Stimulated activated memory B cell treated with anti-CD40 and anti-IgM and Interleukin-4, amounts not matched to agents 10 μg/mL and 1 μg/mL and 100 μg/mL, for 72 hours (primary cell): ENCODE data around the gene FKBP9.
A peak's percentile ranks its signal among the peaks of the same experiment; 100 is the strongest.

ENCODE experiments used
- ATAC-seq: fragments of 150-1000 bp; cut with Tn5 transposase; 2 replicates; pipeline ENCODE4 v1.10.0; 2021
- H3K27ac Mint-ChIP-seq: one replicate; pipeline ENCODE4 v1.8.0; 2022; ENCODE audit warnings: mild to moderate bottlenecking, mixed read lengths
- H3K27me3 Mint-ChIP-seq: one replicate; pipeline ENCODE4 v1.8.0; 2022; ENCODE audit warnings: mixed read lengths
- H3K36me3 Mint-ChIP-seq: one replicate; pipeline ENCODE4 v1.8.0; 2022; ENCODE audit warnings: mixed read lengths
- H3K4me1 Mint-ChIP-seq: one replicate; pipeline ENCODE4 v1.8.0; 2022; ENCODE audit warnings: mixed read lengths
- H3K4me3 Mint-ChIP-seq: one replicate; pipeline ENCODE4 v1.8.0; 2022; ENCODE audit warnings: mild to moderate bottlenecking, moderate library complexity, mixed read lengths
- H3K9me3 Mint-ChIP-seq: one replicate; pipeline ENCODE4 v1.8.0; 2022; ENCODE audit warnings: mixed read lengths

FKBP9 gene

GRCh38 chr7:33024189-33024757 lies 67.0 kb downstream of the FKBP9 start:
- no peaks in the 10 kb centered on the region for H3K27me3 Mint-ChIP-seq
- H3K4me3 Mint-ChIP-seq: no peak overlapping the region

DNA sequence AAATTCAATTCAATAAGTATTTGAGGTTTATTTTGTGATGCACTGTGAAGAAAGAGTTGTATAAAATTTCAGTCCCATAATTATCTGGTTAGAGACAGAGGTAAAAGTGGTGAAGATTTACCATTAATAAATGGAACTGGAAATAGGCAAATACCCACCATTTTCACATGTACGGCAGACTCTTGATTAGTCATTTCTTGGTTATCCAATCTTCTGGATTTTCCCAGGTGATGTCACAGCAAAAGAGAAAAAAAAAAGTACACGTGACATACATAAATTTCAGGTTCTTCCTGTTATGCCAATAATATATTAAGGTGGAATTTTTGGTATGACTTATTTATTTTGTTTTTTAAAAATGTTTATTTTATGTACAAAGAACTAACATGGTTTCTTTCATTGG lies 78.5 kb downstream of the FKBP9 start:
- no peak for ATAC-seq
- Mint-ChIP-seq H3K36me3 (peaks cover 13% of the 10 kb centered on the region), H3K4me1 (peaks cover 42% of the 10 kb centered on the region), H3K4me3 (no peak overlapping the region), H3K27me3 (no peaks in the 10 kb centered on the region), H3K27ac (no peak overlapping the region), H3K9me3 (no peaks in the 10 kb centered on the region)

More at GRCh38 chr7:33024189-33024757, 67.0 kb downstream of the FKBP9 start:
- ATAC-seq: no peak
- Mint-ChIP-seq H3K9me3 (no peaks in the 10 kb centered on the region), H3K4me1 (no peaks in the 10 kb centered on the region), H3K27ac (no peak overlapping the region), H3K36me3 (peaks cover 18% of the 10 kb centered on the region)

- H3K27ac Mint-ChIP-seq: peak overlapping the region; percentile 49
- H3K9me3 Mint-ChIP-seq: no peaks in the 10 kb centered on the region
- H3K4me1 Mint-ChIP-seq: peaks cover 57% of the 10 kb centered on the region
These were observed 81.4 kb downstream of the FKBP9 start for GRCh38 chr7:33038639-33039038.

DNA sequence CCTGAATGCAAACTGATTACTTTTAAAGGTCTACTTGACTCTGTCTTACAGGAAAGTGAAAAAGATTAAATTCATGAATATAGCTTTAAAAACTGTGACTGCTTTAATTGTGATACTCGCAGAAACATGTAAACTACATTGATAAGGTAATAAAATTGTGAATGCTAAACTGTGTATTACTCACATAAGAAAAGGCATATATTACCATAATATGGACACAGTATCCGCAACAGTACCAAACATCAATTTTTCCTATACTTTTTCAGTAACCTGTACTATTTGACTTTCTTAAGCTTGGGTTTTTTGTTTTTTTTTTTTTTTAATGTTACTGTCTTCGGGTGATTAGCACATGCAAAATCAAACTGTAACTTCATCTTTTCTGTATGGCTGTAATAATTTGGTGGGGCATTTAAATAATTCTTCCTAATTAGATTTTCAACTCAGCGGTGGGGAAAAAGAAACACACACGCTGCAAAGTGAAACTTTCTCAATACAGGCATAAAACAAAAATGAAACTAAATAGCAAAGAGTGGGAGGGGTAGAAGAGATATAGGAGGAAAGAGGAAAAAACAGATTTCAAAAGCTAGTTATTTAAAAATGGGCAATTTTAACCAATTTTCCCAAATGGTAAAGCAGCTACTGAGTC lies 82.1 kb downstream of the FKBP9 start:
- H3K4me3 Mint-ChIP-seq: peak overlapping the region; percentile 80
- no peaks in the 10 kb centered on the region for H3K9me3 Mint-ChIP-seq
- no peak for ATAC-seq
- peaks cover 5% of the 10 kb centered on the region for H3K36me3 Mint-ChIP-seq
- H3K27me3 Mint-ChIP-seq: no peaks in the 10 kb centered on the region
- peak overlapping the region; percentile 49 for H3K27ac Mint-ChIP-seq
- H3K4me1 Mint-ChIP-seq: peaks cover 63% of the 10 kb centered on the region

More at GRCh38 chr7:33038639-33039038, 81.4 kb downstream of the FKBP9 start:
- Mint-ChIP-seq H3K4me3 (peak overlapping the region; percentile 18), H3K36me3 (peaks cover 8% of the 10 kb centered on the region), H3K27me3 (no peaks in the 10 kb centered on the region)
- ATAC-seq: no peak

DNA sequence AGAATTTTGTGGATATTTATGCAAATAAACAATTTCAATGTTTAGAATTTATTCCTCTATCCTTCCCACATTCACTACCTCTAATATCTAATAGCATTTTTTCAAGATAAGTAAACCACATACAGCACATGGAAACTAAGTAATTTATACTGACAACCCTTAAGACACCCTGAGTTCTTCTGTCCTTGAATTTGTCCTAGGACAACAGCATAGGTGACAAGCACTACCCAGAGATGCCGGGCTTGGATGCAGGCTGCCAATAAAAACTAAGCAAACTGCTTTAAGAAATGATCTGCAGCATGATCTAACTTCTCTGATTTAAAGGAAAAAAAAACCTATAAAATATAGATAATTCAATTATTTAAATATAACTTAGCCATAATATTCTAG lies 82.7 kb downstream of the FKBP9 start:
- Mint-ChIP-seq H3K27ac (peak overlapping the region; percentile 49), H3K4me1 (peaks cover 63% of the 10 kb centered on the region), H3K36me3 (peaks cover under 1% of the 10 kb centered on the region), H3K9me3 (no peaks in the 10 kb centered on the region), H3K4me3 (peak overlapping the region; percentile 80), H3K27me3 (no peaks in the 10 kb centered on the region)
- ATAC-seq: no peak

DNA sequence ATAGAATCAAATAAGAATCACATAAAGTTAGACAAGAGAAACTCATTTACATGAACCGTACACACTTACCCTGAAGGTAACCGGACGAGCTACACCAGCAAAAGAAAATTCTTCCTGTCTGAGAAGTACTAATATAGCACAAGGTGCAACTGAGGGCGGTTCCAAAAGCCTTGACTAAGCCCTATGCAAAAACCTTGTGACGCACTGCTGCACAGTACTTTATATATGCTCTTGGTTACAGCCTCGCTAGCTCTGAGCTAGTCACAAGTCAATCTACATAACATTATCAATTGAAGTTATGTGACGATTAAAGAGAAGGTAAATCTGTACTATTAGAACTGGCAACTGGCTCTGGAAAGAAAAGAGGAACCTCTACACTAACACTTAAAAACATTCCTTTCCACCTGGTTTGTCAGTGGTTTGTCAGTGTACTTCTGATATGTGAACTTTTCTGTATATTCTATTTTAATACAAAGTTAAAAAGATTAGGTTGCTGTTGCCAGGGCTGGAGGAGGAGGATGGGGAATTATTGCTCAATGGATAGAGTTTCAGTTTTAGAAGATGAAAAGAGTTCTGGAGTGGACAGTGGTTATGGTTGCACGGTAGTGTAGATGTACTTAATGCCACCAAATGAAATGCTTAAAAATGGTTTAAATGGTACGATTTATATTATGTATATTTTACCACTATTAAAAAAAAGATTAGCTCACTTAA lies 83.7 kb downstream of the FKBP9 start:
- no peaks in the 10 kb centered on the region for H3K27me3 Mint-ChIP-seq
- peak; percentile 97 for ATAC-seq
- H3K27ac Mint-ChIP-seq: peak overlapping the region; percentile 81
- H3K4me1 Mint-ChIP-seq: peaks cover 66% of the 10 kb centered on the region
- H3K4me3 Mint-ChIP-seq: peak overlapping the region; percentile 74
- no peaks in the 10 kb centered on the region for H3K9me3 Mint-ChIP-seq
- H3K36me3 Mint-ChIP-seq: no peaks in the 10 kb centered on the region

GRCh38 chr7:33041631-33042428 lies 84.6 kb downstream of the FKBP9 start:
- H3K27me3 Mint-ChIP-seq: no peaks in the 10 kb centered on the region
- H3K4me1 Mint-ChIP-seq: peaks cover 59% of the 10 kb centered on the region
- no peak overlapping the region for H3K4me3 Mint-ChIP-seq
- ATAC-seq: no peak
- peak overlapping the region; percentile 81 for H3K27ac Mint-ChIP-seq
- no peaks in the 10 kb centered on the region for H3K36me3 Mint-ChIP-seq
- no peaks in the 10 kb centered on the region for H3K9me3 Mint-ChIP-seq

DNA sequence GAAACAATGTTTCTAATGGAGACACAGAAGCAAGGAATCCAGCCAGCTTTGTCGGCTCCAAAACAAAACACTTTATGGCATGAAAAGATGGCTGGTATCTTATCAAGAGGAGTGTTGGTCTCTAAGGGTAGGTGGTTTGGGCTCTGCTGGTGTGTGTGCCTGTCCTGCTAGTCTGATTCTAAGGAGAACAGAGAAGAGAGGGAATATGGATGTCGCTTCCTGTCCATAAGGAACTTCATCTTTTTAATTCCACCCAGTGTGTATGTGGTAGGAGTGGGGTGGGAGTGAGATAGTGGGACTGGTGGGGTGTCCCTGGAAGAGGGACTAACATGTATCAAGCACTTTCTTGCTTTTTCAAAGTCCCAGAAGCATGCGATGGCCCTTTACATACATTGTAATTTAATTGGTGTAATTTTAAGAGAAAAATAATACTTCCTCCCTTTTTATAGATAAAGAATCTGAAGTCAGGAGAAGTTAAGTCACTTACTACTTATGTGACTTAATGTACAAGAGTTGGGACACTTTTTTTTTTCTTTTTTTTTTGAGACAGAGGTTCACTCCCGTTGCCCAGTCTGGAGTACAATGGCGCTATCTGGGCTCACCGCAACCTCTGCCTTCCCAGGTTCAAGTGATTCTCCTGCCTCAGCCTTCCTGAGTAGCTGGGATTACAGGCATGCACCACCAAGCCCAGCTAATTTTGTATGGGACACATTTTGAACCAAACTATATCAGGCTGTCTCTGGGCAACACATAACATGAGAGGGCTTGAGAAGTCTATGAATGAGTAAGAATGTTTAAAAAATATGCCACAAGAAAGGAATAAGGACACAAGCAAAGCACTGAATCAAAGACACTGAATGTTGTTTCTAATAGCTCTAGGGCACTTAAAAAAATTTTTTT lies 86.5 kb downstream of the FKBP9 start:
- Mint-ChIP-seq H3K36me3 (no peaks in the 10 kb centered on the region), H3K4me3 (no peak overlapping the region), H3K27me3 (no peaks in the 10 kb centered on the region), H3K4me1 (peaks cover 47% of the 10 kb centered on the region), H3K27ac (peak overlapping the region; percentile 51), H3K9me3 (no peaks in the 10 kb centered on the region)
- ATAC-seq: no peak

DNA sequence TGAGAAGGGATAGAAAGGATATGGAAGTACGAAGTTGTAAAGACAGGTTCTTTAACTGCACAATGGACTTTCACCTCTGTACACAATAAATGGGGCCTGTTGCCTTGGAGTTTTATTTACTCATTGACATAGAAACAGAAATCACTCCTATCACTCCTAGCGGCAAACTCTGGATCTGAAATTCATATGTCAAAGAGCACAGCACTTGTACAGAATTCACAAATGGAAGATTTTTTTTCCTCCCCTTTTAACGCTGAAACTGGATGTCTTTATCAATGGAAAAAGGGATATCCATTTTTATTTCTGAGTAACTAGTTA lies 87.1 kb downstream of the FKBP9 start:
- H3K36me3 Mint-ChIP-seq: no peaks in the 10 kb centered on the region
- H3K27ac Mint-ChIP-seq: peak overlapping the region; percentile 19
- no peaks in the 10 kb centered on the region for H3K9me3 Mint-ChIP-seq
- no peak overlapping the region for H3K4me3 Mint-ChIP-seq
- H3K27me3 Mint-ChIP-seq: no peaks in the 10 kb centered on the region
- ATAC-seq: no peak
- peaks cover 44% of the 10 kb centered on the region for H3K4me1 Mint-ChIP-seq

GRCh38 chr7:33044986-33045385 lies 87.7 kb downstream of the FKBP9 start:
- Mint-ChIP-seq H3K9me3 (no peaks in the 10 kb centered on the region), H3K4me3 (no peak overlapping the region), H3K27ac (peak overlapping the region; percentile 19), H3K4me1 (peaks cover 42% of the 10 kb centered on the region), H3K27me3 (no peaks in the 10 kb centered on the region), H3K36me3 (no peaks in the 10 kb centered on the region)
- peak; percentile 34 for ATAC-seq

- H3K27me3 Mint-ChIP-seq: no peaks in the 10 kb centered on the region
- peaks cover 53% of the 10 kb centered on the region for H3K4me1 Mint-ChIP-seq
- no peaks in the 10 kb centered on the region for H3K9me3 Mint-ChIP-seq
- no peak for ATAC-seq
- H3K4me3 Mint-ChIP-seq: no peak overlapping the region
- no peak overlapping the region for H3K27ac Mint-ChIP-seq
- H3K36me3 Mint-ChIP-seq: no peaks in the 10 kb centered on the region
These were observed 91.0 kb downstream of the FKBP9 start for GRCh38 chr7:33048257-33048656.

DNA sequence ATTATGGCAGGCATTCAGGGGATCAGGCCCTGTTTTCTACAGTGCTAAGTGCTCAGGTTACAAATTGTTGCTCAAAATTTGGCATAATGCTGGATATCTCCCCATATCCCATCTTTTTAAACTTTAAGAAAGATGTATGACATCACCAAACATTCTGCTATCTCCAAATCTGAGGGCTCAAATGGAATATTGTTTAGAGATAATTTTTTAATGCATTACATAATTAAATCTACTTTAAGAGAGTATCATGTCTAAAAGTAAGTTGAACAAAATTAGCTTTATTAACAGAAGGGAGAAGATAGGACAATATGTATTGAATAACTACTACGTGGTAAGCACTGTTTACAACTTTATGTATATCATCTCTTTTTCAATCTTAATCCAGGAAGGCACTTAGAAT lies 91.5 kb downstream of the FKBP9 start:
- Mint-ChIP-seq H3K4me1 (peaks cover 49% of the 10 kb centered on the region), H3K9me3 (no peaks in the 10 kb centered on the region), H3K36me3 (no peaks in the 10 kb centered on the region), H3K4me3 (no peak overlapping the region), H3K27me3 (no peaks in the 10 kb centered on the region), H3K27ac (no peak overlapping the region)
- no peak for ATAC-seq

DNA sequence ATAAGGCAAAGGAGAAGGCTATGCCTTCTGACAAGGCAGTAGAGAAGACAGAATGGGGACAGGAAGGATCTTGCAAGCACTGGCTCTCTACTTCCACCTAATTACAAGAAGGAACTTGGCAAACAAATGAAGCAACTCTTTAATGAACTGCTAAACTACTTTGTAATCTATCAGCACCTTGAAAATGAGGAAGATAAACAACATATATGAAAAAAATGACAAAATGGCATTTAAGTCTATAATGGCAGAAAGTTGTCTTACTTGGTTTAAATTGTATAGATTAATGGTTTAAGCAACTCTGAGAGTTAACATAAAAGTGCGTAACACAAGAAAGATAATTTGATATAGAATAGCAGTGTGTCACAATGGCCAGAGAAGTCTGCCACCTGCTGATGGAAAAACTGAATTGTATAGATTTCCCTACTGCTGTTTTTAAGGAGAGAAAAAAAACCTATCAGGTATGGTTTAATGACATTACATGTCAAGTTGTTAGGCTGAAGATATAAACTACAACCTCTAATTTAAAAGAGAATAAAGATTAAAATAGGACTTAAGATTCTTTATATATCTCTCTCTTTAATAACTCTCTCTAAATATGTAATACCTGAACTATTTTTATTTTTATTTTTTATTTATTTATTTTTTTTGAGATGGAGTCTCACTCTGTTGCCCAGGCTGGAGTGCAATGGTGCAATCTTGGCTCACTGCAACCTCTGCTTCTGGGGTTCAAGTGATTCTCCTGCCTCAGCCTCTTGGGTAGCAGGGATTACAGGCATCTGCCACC lies 93.5 kb downstream of the FKBP9 start:
- peak overlapping the region; percentile 71 for H3K27ac Mint-ChIP-seq
- no peaks in the 10 kb centered on the region for H3K9me3 Mint-ChIP-seq
- peak overlapping the region; percentile 3 for H3K4me3 Mint-ChIP-seq
- H3K4me1 Mint-ChIP-seq: peaks cover 46% of the 10 kb centered on the region
- no peak for ATAC-seq
- no peaks in the 10 kb centered on the region for H3K36me3 Mint-ChIP-seq
- H3K27me3 Mint-ChIP-seq: no peaks in the 10 kb centered on the region

GRCh38 chr7:33053721-33054120 lies 96.5 kb downstream of the FKBP9 start:
- Mint-ChIP-seq H3K27me3 (no peaks in the 10 kb centered on the region), H3K4me3 (no peak overlapping the region), H3K36me3 (peaks cover 4% of the 10 kb centered on the region), H3K4me1 (peaks cover 59% of the 10 kb centered on the region), H3K9me3 (no peaks in the 10 kb centered on the region), H3K27ac (peak overlapping the region; percentile 71)
- ATAC-seq: no peak
